Neutrophil (primary cell): ENCODE measurements around the gene THEMIS.

Source experiments
- H3K27ac ChIP-seq: fragments of 200-600 bp; sonication (generic); 2 replicates; pipeline ENCODE4 v1.5.1; 2016; ENCODE audit warnings: mild to moderate bottlenecking, moderate library complexity
- H3K27me3 ChIP-seq: fragments of 200-600 bp; sonication (generic); 2 replicates; pipeline ENCODE4 v1.6.0; 2016; ENCODE audit warnings: mild to moderate bottlenecking
- H3K36me3 ChIP-seq: fragments of 200-600 bp; sonication (generic); 2 replicates; pipeline ENCODE4 v1.5.1; 2017
- H3K4me1 ChIP-seq, 2 experiments: fragments of 200-600 bp in 1 of 2; sonication (generic) in 1 of 2; 1 replicate in 1 of 2; 2 replicates in 1 of 2; pipeline versions ENCODE4 v1.5.1 to v1.6.1; 2013 to 2016; ENCODE audit warnings: low read depth in 1 of 2, low read length in 1 of 2, mild to moderate bottlenecking in 1 of 2, moderate library complexity in 1 of 2; ENCODE audit not compliant: control insufficient read depth in 1 of 2, insufficient read depth in 1 of 2
- H3K4me3 ChIP-seq, 2 experiments: fragments of 200-600 bp in 1 of 2; sonication (generic) in 1 of 2; 1 replicate in 1 of 2; 2 replicates in 1 of 2; pipeline ENCODE4 v1.5.1; 2013 to 2016; ENCODE audit warnings: low read depth in 1 of 2, low read length in 1 of 2, mild to moderate bottlenecking in 1 of 2, moderate library complexity in 1 of 2
- H3K9me3 ChIP-seq: fragments of 200-600 bp; sonication (generic); 2 replicates; pipeline ENCODE4 v1.5.1; 2016
- CTCF ChIP-seq: fragments of 200-600 bp; sonication (generic); IDR thresholded peaks from 2 replicates; pipeline ENCODE4 v1.5.1; 2016; ENCODE audit warnings: antibody characterized with exemption

The THEMIS gene

GRCh38 chr6:127859956-127860355, 40.9 kb downstream of the THEMIS start:
- no peak for TF ChIP-seq CTCF
- no peaks in the 10 kb centered on the region for H3K4me1 ChIP-seq

GRCh38 chr6:127858727-127859391, 42.0 kb downstream of the THEMIS start:
- Histone ChIP-seq H3K4me3 (no peak overlapping the region), H3K27ac (no peak overlapping the region), H3K36me3 (no peaks in the 10 kb centered on the region), H3K9me3 (no peaks in the 10 kb centered on the region), H3K4me1 (no peaks in the 10 kb centered on the region), H3K27me3 (no peaks in the 10 kb centered on the region)
- no peak for TF ChIP-seq CTCF

More at GRCh38 chr6:127859956-127860355, 40.9 kb downstream of the THEMIS start:
- Histone ChIP-seq H3K4me3 (no peak overlapping the region), H3K27me3 (no peaks in the 10 kb centered on the region), H3K9me3 (no peaks in the 10 kb centered on the region), H3K27ac (no peak overlapping the region), H3K36me3 (no peaks in the 10 kb centered on the region)

- H3K4me1 ChIP-seq = no peaks in the 10 kb centered on the region
- H3K4me3 ChIP-seq = no peak overlapping the region
- TF ChIP-seq CTCF = no peak
- no peaks in the 10 kb centered on the region for H3K27me3 ChIP-seq
- no peaks in the 10 kb centered on the region for H3K36me3 ChIP-seq
- H3K27ac ChIP-seq = no peak overlapping the region
- no peaks in the 10 kb centered on the region for H3K9me3 ChIP-seq
Measured at GRCh38 chr6:127857051-127857637, 43.7 kb downstream of the THEMIS start.

GRCh38 chr6:127855542-127856159, 45.2 kb downstream of the THEMIS start:
- Histone ChIP-seq H3K9me3 (no peaks in the 10 kb centered on the region), H3K4me1 (no peaks in the 10 kb centered on the region), H3K36me3 (no peaks in the 10 kb centered on the region), H3K4me3 (no peak overlapping the region), H3K27ac (no peak overlapping the region), H3K27me3 (no peaks in the 10 kb centered on the region)
- TF ChIP-seq CTCF = no peak

- no peaks in the 10 kb centered on the region for H3K36me3 ChIP-seq
Measured at GRCh38 chr6:127854009-127854408, 46.8 kb downstream of the THEMIS start.

More at GRCh38 chr6:127854009-127854408, 46.8 kb downstream of the THEMIS start:
- H3K4me3 ChIP-seq = no peak overlapping the region
- no peaks in the 10 kb centered on the region for H3K9me3 ChIP-seq
- H3K27me3 ChIP-seq = no peaks in the 10 kb centered on the region
- no peaks in the 10 kb centered on the region for H3K4me1 ChIP-seq
- no peak for TF ChIP-seq CTCF
- no peak overlapping the region for H3K27ac ChIP-seq
